Bronchial epithelial cell (primary cell): ENCODE data around the gene PLPP3. TPM values are rescaled to one million over a fixed set of nuclear protein-coding genes. Genes with fewer than 3 reads are reported as not detected.

Source experiments
- DNase-seq: peaks from one replicate; pipeline ENCODE4 v3.0.0-alpha.2; 2010; ENCODE audit warnings: low read depth
- FAIRE-seq: peaks from 2 replicates; lab custom pipeline; 2011; peaks lifted over from hg19 to GRCh38; lab: Jason Lieb, UNC
- H3K27me3 ChIP-seq: 2 replicates; pipeline ENCODE4 v1.5.1; 2011; ENCODE audit warnings: low read length; ENCODE audit not compliant: control insufficient read depth, insufficient read depth
- H3K36me3 ChIP-seq: 2 replicates; pipeline ENCODE4 v1.5.1; 2011; ENCODE audit warnings: low read length; ENCODE audit not compliant: control insufficient read depth, insufficient read depth
- H3K4me3 ChIP-seq: 2 replicates; pipeline ENCODE4 v1.5.1; 2011; ENCODE audit warnings: mild to moderate bottlenecking, low read depth, low read length, control low read depth
- CTCF ChIP-seq: IDR thresholded peaks from 2 replicates; pipeline ENCODE4 v1.5.1; 2011; ENCODE audit warnings: mild to moderate bottlenecking, moderate library complexity, low read length, control low read depth, inconsistent platforms; ENCODE audit not compliant: insufficient read depth, severe bottlenecking
- total RNA-seq: library from RNA; depleted of rRNA; stranded (reverse); fragments of >200 nt; gene quantifications from 2 replicates; pipeline ENCODE4 v1.2.1, GENCODE V29; 2014

The PLPP3 gene
- total RNA-seq, 1 donor from 2014 or later: 3.4 TPM

GRCh38 chr1:56496821-56497772 is 82.3 kb downstream of the PLPP3 start:
- Histone ChIP-seq H3K36me3 (no peaks in the 10 kb centered on the region), H3K27me3 (no peaks in the 10 kb centered on the region), H3K4me3 (no peak overlapping the region)
- TF ChIP-seq CTCF: no peak
- FAIRE-seq: no peak
- DNase-seq: no peak

- H3K27me3 ChIP-seq: no peaks in the 10 kb centered on the region
- no peak for FAIRE-seq
- no peak overlapping the region for H3K4me3 ChIP-seq
- no peak for TF ChIP-seq CTCF
- DNase-seq: no peak
- no peaks in the 10 kb centered on the region for H3K36me3 ChIP-seq
Observed at GRCh38 chr1:56496158-56496557, 83.2 kb downstream of the PLPP3 start.

GRCh38 chr1:56495538-56495937 is 83.8 kb downstream of the PLPP3 start:
- H3K27me3 ChIP-seq: no peaks in the 10 kb centered on the region
- H3K4me3 ChIP-seq: no peak overlapping the region
- H3K36me3 ChIP-seq: no peaks in the 10 kb centered on the region
- DNase-seq (no peak), FAIRE-seq (no peak)
- no peak for TF ChIP-seq CTCF

- TF ChIP-seq CTCF: no peak
- Histone ChIP-seq H3K4me3 (no peak overlapping the region), H3K27me3 (no peaks in the 10 kb centered on the region), H3K36me3 (no peaks in the 10 kb centered on the region)
- no peak for FAIRE-seq
- no peak for DNase-seq
Observed at GRCh38 chr1:56494306-56494705, 85.1 kb downstream of the PLPP3 start.

- H3K36me3 ChIP-seq: no peaks in the 10 kb centered on the region
- no peak for FAIRE-seq
- H3K27me3 ChIP-seq: no peaks in the 10 kb centered on the region
- TF ChIP-seq CTCF: no peak
- DNase-seq: no peak
- no peak overlapping the region for H3K4me3 ChIP-seq
Observed at GRCh38 chr1:56493826-56494225, 85.5 kb downstream of the PLPP3 start.
